Inflammatory macrophage treated with lipopolysaccharide for 4 hours (primary cell): ENCODE measurements around the gene TP53I11.

Experiments
- DNase-seq: peaks from one replicate; pipeline ENCODE4 v3.0.0-alpha.2; 2020

Gene TP53I11

DNA sequence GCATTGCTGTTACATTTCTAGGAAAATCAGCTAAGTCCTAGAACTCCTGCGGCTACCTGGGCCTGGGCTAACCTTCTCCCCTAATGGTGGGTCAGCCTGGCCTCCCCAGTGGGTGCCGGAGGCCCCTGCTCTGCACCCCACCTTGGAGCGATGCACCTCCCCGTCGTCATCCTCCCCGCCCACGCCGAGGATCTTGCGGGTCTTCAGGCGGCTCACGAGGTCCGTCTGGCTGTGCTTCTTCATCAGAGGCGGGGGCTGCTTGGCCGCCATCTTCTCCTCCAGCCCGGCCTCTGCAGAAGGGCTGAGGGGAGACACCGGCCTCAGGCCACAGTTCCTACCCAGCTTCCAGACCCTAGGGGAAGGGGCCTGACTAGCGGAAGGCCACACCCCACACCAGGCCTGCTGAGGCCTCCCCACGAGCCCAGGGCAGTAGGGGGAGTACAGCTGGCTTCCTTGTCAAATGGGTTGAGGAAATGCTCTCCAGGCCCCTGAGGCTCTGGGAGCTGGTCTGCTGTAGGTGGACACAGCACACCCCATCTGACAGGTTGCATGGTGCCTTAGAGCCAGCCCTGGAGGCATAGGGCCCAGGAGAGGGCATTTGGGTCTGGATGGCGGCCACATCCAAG lies 12.5 kb downstream of the TP53I11 start:
- DNase-seq, result no peak

DNA sequence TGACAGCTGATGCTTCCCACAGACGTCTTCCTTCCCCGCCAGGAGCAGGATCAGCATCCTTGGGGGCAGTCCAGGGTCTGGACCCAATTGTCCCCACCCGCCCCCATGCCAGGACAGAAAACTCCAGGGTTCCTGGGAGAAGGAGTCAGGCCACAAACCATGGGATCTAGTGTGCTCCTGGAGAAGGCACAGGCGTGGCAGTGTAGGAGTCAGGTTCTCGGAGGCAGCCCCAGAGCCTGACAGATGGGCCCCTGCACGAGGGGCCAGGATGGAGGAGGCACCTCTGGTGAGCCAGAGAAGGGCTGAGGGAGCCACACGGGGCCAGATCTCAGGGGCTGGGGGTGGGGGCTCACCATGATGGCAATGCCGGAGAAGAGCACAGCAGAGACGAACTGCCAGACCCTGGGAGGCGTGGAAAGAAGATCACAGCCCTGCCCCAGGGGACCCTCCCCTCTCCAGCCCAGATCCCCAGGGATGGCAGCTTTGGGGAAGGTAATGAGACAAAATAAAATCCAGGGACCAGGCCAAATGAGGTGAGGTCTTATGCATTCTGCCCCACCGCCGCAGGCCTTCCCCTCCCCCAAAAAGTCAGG lies 13.6 kb downstream of the TP53I11 start:
- no peak for DNase-seq

DNA sequence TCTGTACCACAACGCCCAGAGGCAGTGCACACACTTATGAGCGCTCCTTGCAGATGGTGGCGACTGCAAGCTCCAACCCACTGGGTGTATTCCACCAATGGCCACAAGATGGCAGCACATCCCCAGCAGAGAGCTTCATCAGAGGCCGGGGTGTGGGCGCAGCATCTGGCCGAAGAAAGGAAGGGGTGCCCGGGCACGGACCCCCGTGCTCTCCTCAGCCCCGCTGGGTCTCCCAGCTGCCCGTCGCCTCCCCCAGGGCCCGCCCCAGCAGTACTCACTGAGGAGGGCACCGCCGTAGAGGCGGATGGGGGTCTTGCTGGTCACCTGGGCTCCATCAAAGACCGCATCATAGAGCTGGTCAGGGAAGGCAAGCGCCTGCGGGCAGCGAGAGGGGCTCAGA lies 14.2 kb downstream of the TP53I11 start:
- peak; percentile 73 for DNase-seq

DNA sequence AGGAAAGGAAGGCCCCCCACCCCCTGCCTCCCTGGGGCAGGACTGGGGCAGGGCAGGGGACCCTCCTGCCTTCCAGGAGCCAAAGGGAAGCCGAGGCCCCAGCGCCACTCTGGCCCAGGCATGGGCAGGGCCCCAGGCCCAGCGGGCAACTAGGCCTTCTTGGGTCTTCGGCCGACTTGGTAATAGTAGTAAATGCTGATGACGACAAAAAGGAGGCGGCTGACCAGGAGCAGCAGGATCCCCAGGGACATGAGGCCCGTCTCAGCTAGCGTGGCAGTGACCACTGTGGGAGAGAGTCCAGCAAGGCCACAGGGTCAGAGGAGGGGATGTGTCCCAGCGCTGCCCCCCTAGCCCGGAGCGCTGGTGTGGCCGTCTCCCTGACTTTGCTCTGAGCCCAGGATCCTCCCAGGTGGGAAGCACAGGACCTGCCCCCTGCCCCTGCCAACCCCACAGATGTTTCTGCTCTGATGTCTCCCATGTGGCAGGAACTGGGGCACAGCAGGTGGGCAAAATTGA lies 15.9 kb downstream of the TP53I11 start:
- no peak for DNase-seq

DNA sequence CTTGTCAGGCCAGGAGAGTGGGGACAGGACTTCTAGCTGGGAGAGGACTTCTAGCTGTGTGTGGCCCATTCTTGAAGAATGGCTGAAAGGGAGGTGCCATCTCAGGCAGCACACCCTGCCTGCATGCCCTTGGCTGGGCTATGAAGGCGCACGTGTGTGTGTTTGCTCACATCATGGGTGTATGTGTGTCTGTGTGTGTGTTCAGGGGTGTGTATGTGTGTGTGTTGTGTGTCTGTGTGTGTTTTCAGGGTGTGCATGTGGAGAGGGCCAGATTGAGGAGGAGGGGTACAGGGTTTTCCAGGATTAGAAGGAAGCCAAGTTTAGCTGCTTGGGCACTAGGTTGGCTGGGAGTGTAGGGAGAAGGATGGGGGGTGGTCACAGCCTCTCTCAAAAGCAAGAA lies 16.6 kb downstream of the TP53I11 start:
- no peak for DNase-seq

DNA sequence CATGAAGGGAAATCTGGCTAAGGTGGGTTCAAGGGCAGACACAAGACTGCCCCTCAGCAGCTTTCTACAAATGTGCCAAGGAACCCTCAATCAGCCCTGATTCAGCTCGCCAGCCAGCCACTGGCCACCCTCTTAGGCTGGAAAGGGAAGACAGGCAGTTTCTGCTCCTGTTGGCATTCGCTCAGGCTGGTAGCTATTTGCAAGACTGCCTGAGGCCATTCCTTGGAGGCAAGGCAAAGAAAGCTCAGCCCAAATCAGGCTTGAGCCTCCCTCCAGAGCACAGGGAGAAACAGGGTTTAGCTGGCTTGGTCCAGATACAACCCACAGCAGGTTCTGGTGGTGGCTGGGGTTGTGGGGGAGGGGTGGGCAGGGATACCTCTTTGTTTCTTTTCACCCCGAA lies 19.2 kb downstream of the TP53I11 start:
- no peak for DNase-seq

DNA sequence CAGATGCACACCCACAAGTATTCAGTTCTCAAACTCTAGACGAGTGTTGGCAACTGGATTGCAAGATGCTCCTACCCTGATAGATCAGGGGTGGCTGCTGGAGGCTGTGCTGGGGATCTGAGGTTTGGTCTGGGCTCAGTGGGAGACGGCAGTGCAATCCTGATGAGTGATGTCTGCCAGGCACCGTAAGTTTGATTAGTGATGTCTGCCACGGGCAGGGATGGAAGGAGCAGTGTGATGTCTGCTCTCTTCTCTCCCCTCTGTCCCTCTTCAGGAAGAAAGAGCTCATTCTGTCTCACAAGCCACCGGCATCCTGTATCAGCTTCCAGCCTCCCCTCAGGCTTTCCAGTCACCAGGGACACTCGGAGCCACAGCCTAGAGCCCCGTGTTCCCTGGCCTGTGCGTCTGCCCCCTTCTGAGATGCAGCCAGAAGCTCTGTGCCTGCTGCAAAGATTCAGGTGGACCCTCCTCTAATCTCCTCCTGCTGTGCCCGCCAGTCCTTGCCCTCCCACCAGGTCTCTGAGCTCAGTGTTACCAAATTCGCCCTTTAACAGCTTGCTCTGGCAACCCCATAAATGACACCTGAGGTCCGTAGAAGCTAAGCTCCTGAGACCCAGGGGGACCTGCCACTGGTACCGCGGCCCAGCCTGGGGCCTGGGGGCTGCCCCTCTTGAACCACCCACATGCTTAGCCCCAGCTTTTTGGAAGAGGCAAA lies 19.9 kb downstream of the TP53I11 start:
- no peak for DNase-seq

DNA sequence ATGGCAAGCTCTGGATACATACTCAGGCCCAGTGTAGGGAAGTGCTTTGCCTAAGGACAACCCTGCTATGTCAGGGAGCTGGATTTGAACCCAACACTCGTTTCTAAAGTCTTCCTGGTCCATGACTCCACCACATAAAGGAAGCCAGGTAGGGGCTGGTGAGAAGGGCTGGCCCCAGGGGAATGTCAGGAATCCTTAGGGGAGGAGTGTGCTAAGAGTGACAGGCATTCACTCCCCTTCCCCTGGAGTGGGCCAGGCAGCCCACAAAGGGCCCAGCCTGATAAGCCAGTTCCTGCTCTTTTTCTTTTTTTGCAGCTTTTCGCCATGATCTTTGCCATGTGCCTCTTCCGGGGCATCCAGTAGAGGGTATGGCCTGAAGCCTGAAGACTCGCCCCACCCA lies 21.9 kb downstream of the TP53I11 start:
- DNase-seq, result no peak

DNA sequence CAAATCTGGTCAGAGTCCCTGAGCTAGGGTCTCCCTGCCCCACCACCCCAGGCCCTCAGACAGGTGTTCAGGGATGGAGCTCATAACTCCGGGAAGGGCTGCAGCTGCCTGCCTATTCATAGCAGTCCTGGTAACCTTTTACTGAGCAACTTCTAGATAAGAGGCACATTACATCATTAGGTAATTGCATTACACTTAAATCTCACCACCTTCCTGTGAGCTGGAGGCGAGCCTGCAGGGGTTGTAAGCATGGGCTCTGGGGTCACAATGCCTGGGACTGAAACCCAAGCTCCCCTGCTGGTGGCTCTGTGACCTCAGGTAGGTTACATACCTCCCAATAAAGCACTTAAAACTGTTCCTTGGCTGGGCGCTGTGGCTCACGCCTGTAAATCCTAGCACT lies 22.5 kb downstream of the TP53I11 start:
- no peak for DNase-seq

DNA sequence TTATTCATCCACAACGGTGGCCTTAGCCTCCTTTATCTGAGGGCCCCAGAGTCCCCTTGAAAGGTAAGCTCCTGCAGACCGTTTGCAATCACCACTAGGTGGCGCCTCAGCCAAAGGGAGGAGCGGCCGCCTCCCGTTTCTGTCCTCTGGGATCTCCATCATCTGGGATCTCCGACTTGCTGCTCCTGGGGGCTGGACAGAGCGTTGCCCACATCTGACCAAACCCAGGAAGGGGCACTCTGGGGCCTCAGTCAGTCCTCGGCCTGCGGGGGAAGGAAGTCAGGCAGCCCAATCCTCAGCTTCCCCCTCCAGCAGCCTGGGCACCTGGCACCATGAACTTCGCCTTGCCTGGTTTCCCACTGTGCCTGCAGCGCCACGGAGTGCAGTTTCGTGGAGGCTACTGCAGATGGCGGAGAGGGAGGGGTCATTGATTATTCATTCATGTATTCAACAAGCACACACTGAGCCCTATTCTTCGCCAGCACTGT lies 23.5 kb downstream of the TP53I11 start:
- DNase-seq, result peak; percentile 52

DNA sequence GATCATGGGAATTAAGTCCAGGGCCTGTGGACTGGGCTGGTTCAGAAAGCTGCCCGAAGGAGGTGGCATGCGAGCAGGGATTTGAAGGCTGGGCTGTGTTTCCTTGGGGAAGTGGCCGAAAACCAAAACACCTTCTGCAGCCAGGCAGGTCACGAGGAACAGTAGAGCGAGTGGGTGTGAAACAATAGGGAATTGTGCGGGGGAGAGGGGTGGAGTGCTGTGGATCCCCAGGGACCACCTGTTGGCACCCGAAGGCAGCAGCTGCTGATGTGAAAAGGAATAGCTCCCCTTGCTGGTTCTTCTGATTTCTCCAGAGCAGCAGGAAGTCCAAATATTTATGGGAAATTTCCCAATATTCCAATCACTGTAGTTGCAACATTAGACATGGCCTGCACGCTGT lies 24.6 kb downstream of the TP53I11 start:
- DNase-seq, result no peak

DNA sequence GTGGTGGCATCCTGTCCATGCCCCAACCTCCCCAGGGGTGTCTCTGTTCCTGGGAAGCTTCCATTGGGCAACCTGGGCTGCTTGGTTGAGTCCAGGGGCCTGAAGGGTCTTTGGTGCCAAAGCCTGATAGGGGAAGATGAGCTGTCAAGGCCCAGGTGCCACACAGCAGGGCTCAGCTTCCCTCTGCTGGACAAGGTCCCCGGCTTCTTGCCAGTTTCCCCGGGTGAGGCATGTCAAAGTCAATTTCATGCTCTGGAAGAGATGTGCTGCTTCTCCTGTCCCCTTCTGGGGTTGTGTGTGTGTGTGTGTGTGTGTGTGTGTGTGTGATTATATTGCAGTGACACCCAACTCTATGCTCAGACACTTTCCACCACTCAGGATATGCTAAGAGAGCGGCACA lies 26.9 kb downstream of the TP53I11 start:
- no peak for DNase-seq

DNA sequence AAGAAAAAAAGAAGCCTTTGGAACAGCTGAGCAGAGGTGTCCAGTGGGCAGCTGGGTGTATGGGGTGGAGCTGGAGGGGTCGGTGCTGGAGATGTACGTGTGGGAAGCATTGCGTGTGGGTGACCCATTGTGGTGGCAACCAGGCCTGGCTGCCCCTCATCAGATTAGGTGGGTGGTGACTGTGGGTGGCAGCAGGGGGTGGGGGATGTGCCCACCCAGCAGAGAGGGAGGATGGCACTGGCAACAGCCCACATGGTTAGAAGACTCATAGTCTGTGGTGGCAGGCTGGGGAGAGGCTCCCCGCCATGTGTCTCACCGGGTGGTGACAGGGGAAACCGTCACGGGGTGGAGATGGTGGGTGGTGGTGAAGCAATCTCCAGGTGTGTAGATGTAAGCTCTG lies 27.6 kb downstream of the TP53I11 start:
- DNase-seq, result no peak

DNA sequence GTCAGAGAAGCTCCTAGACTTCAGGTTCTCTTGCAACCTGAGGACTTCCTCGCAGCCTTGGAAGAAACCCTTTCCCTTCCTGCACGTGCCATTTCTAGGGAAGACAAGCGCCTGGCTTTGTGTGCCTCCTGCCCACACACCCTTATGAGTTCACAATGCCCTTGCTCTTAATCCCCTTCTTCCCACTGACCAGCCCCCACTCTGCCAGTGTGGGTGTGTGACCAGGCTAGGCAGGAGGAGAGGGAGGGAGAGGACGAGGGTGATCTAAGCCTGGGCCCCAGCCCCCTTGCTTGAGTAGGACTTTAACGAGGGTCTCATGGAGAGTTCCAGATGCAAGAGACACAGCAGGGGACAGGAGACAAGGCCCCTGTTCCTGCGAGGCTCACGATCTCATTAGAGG lies 30.2 kb downstream of the TP53I11 start:
- no peak for DNase-seq

DNA sequence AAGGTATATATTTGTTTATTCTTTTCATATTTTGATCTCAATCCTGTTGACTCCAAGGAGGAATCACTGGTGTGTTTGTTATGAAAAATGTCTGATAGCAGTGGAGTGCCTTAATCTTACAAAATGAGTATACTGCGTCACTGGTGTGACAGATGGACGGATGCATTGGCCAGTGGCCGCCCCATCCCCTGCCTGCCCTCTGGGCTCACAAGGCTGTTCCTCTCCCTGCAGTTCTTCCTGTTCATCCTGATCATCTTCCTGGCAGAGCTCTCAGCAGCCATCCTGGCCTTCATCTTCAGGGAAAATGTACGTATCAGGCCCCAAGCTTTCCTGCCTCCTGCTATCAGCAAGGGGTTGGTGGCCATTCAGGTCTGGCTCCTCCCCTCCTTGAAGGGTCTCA lies 32.9 kb downstream of the TP53I11 start:
- DNase-seq, result no peak

DNA sequence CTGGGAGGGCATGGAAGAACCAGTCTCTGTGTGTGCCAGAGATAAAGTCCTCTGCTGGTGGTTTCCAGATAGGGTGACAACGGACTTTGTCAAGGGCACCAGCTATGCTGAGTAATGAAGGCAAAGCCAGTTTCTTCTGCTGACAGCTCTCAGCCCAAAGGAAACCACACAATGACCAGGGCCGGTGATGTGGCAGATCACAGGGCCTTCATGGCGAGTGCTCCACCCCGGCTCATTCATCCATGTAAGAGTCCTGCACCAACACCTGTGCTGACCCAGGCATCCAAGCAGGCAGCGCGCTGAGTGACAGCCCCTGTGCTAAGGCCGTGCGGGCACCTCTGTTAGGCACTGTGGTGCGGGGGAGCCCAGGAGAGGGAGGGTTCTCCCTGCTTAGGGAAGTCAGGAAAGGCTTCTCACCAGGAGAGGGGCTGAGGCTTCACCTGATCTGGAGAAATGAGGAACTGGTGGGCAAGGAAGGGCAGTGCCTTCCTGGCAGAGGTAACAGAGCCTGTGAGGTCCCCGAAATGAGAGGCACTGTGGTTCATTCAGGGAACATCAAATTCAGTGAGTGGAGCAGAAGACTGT lies 33.8 kb downstream of the TP53I11 start:
- peak; percentile 48 for DNase-seq

DNA sequence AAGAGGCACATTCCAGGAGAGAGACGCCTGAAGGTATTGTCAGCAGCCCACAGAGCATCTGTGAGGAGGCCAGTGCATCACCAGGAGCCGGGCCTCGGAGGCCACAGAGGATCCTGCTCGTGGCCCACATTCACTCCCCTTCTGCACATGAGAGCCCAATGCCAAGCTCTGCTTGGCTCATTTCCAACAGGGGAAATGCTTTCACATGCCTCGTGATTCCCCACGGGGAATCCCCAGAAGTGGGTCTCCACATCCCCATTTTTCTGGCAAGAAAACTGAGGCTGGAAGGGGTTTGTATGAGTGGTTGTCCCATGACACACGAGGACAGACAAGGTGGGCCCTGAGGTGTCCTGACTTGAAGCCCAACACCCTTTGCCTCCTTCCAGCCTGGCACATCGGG lies 34.4 kb downstream of the TP53I11 start:
- DNase-seq, result peak; percentile 49

DNA sequence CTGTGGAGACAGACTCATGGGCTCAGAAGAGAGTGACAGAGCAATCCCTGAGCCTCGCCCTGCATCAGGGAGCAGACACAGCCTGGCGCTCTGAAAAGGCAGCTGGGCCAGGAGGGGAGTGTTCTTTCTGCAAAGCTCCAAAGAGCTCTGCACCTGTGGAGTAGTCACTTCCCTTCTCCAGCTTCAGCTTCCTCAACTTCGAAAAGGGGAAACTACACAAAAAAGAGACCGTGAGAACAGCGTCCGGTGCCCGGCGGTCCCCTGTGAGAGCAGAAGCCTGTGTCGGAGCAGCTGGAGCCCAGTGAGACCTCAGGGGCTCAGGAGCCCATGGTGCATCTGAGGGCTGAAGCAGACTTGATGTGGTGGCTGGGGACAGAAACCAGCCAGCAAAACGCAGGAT lies 35.1 kb downstream of the TP53I11 start:
- DNase-seq, result peak; percentile 55

DNA sequence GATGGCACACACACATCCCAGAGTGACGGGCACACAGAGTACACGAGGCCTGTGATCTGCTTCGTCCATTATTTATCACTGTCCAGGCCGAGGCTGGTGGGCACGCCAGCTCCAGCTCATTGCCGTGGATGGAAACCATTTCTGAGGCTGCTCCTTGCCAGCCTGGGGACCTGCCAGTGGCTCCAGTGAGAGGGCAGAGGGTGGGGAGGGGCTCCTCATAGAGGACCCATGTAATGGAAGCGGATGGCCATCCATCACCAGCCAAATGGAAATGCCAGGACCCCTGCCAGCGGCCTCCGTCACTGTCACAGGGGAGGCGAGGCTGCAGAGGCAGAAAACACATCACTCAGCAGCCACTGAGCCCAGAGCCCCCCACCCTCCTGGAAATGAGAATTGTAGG lies 35.7 kb downstream of the TP53I11 start:
- DNase-seq, result no peak

DNA sequence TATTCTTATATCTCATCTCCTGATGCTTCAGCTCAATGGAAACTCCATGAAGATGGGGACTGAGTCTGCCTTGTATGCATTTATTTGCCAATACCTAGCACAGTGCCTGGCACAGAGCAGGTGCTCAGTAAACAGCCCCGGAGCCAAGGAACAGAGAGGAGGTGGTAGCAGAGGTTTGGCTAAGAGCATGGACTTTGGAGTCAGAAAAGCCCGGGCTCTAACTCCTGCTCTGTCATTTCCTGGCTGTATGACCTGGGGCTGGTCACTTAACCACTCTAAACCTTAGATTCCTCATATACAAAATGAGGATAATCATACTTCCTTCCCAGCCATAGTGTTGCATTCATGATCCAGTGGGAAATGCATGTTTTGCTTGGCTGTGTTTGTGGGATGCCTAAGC lies 36.6 kb downstream of the TP53I11 start:
- DNase-seq, result no peak

DNA sequence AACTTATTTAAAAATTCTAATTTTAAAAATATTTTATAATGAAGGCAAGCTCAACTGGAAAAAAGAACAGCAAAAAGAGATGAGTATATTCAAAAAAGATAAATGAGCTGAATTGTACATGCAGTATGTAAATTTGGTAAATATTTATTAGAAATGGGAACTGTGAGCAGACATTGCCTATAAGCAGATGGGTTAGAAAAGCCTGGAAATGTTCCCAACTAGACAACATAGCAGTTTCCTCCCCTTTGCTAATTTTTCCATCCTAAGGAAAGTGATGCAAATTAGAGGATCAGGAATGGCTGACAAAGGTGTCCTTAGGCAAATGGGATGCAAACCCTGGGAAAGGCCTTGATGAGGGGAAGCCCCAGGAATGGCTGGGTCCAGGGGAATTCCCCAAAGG lies 37.2 kb downstream of the TP53I11 start:
- DNase-seq, result no peak

DNA sequence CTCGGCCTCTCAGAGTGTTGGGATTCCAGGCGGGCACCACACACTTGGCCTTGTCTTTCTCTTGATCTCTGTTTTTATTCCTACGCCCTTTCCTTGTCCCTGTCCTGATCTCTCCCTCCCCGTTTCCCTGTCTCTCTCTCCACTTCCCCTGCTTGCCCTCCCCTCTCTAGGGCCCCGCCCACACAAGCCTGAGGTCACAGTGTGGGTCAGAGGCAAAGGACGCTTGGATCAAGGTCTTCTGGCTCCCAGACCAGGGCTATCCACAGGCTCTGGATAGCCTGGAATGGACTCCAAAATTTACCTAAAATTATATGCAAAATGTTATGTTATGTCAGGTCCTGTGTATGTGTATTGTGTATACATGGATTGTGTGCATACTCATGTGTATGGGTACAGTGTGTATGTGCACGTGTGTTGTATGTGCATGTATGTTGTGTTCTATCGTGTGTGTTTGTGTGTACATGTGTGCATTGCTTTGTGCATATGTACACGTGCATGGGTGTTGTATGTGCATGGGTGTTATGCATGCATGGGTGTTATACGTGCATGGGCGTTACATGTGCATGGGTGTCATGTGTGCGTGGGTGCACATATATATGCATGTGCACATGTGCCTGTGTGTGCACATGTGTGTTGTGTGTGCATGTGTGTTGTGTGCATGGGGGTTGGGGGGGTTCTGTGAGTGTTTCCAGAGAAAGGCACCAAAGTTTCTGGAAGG lies 38.3 kb downstream of the TP53I11 start:
- DNase-seq, result peak; percentile 48
